Stimulated activated CD8-positive, alpha-beta memory T cell treated with anti-CD3 and anti-CD28 coated beads, Interleukin-12 subunit alpha, Interleukin-12 subunit beta, amount 100 ng/mL, for 24 hours (primary cell): Measurements from ENCODE around the gene GALNT2.

Experiments used
- DNase-seq: peaks from one replicate; pipeline ENCODE4 v3.0.0-alpha.2; 2020; ENCODE audit errors: extremely low read depth

Gene GALNT2

DNA sequence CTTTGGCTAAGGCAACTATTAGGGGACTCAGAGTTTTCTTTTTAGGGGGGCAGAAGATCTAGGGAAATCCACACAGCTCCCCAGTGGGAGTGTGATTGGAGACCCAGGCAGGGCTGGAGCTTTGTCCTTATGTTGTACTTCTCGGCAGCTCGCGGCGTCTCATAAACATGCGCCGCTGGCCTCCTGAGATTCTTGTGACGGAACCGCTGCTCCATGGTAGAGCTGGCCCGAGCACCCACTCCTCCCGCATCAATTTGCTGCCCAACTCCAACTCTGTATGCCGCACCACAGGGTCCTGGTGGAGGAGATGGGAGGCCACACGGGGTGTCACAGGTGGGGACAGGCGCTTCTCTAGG lies 143.9 kb downstream of the GALNT2 start:
- no peak for DNase-seq

DNA sequence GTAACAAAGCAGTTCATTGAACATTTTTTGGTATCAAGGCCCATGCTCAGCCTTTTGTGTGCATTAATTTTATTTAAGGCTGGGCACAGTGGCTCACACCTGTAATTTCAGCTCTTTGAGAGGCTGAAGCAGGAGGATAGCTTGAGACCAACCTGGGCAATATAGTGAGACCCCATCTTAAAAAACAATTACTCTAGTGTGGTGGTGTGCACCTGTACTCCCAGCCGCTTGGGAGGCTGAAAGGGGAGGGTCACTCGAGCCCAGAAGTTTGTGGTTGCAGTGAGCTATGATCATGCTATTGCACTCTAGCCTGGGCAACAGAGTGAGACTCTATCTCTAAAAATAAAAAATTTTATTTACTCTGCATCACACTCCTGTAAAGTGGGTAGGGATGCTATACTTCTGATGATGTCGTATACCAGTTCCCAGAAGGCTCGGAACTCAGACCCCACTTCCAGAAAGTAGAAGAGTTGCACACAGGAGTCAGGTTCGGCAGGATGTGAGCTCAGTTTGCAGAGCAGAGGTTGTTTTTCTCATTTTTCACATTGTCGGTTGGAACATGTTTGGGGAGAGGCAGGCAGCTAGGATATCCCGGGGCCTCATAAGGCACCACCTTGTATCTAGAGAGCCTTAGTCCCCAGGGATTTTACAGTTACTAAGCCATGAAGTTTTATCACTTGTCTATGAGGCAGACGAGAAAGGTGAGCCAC lies 144.6 kb downstream of the GALNT2 start:
- no peak for DNase-seq

DNA sequence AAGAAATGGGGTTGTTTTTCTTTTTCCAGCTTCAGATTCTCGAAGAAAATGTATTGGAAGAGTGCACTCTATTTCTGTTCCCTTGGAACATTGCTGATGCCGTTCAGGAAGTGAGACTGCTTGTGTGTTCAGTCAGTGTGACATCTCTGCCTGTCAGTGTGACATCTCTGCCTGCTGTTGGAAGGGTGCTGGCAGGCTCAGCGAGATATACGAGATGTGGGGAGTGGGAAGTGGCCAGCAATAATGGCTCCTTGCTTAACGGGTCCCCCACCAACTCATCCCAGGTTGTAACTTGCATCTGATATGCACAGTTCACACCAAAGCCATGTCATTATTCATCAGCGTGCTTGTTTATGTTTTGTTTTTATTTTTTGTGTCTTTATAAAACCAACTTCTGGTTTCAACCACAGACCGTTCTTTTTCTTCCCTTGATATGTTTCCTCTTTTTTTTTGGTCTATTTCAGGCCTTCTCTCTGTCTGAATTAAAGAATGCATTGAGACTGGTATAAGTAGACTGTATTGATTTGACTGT lies 145.4 kb downstream of the GALNT2 start:
- no peak for DNase-seq

DNA sequence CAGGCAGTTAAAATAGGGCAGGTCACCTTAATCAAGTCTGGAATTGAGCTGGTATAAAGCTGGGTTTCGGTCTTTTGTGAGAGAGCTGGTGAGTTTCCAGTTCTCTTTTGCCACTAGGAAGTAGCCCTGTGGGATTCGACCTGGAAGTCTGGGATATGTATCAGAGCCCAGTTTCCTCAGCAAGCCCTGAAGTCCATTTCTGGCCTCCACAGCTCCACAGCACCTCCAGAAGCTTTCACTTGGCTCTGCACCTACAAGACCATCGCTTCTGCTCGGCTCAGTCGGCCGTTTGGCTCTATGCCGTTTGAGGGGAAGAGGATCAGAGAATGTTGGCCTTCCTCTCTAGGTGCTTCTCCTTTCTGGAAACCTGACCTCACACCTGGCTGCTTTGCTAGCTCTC lies 148.0 kb downstream of the GALNT2 start:
- no peak for DNase-seq

DNA sequence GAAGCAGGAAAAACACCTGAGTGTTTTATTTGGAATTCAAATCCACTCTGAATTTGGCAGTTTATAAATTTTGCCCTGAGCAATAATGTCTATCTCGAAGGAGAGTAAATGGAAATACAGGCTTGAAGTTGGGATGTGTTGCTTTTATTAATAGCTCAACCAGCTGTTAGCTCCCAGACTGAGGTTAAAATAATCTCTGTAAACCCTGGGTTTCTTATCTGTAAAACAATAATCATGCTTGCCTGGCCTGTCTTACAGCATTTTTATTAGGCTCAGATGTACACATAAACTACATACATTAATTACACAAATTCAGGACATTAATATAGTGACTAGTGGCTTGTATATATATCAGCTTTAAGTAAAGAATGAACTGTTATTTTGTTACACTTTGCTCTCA lies 148.5 kb downstream of the GALNT2 start:
- DNase-seq = no peak

DNA sequence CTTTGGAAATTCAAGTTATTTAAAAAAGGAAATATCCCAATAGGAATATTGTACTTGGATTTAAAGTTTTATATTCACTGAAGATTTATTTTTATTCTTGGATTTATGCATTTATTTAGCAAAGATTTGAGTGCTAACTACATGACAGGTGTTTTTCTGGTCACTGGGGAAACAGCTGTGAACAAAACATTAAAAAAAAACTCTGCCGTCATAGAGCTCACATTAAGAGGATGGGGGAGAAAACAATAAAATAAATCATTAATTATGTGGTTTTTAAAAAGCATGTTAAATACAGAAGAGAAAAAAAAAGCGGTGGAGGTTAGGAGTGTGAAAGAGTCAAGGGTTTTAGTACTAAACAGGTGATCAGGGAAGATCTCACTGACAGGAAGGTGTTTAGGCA lies 149.9 kb downstream of the GALNT2 start:
- no peak for DNase-seq

DNA sequence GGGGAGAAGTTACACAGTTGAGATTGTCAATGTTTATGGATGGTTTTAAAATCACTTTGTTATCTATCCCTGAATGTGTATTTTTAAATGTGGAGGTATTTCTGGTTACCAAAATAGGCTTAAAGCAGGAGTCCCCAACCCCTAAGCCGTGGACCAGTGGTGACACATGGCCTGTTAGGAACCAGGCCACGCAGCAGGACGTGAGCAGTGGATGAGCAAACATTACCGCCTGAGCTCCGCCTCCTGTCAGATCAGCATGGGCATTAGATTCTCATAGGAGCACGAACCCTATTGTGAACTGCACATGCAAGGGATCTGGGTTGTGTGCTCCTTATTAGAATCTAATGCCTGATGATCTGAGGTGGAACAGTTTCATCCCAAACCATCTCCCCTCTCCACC lies 151.6 kb downstream of the GALNT2 start:
- no peak for DNase-seq

DNA sequence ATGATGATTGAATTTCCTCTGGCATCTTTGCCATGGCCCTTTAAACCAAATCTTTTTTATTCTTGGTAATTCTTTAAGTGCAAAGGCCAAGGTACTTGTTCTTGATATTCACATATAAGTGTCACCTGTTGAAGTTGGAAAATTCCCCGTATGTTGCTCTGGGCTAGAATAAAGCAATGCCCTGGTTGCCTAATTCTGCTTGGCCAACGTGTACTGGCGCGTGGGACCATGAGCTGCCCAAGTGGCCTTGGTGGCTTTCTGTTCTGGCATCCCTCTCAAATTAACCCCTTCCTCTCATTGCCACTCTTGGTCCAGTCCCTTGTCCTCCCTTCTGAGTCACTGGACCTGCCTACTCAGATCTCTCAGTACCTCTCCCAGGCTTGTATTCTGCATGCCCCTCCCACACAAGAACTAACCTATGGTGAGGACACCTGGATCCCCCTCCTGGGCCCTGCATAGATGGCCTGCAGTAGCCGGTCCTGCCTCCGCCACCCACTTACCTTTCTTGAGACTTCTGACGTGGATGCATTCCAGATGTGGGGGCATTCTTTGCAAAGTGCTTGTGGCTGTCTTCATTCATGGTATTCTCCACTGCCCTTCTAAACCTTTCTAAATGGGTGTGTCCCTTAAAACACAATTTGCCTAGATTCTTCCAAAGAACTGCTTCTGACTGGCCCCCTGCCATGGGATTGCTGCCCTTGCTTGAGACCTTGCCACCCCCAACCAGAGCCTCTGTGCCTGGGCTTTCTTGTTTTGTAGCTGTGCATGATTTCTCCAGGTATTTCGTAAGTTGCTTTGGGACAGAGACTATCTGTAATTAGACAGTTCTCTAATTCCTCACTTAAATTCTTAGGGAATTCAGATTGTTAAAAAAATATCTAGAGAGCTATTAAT lies 152.4 kb downstream of the GALNT2 start:
- no peak for DNase-seq

DNA sequence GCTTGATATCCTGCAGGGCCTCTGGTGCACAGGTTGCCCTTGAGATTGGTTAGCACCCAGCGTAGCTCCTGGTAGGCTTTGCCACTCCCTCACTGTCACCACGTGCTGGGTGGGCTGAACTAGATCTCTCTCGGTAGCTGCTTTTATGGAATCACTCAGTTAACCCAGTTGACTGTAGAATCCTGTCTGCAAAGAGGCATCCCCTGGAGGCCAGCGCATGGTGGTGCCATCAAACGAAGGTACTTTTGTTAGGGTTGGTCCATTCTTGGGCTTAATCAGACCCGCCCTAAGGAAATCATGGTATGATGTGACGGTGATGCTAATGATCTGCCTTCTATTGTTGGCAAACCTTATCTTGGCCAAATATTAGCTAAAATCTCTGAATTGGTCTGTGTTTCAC lies 153.4 kb downstream of the GALNT2 start:
- DNase-seq = no peak

DNA sequence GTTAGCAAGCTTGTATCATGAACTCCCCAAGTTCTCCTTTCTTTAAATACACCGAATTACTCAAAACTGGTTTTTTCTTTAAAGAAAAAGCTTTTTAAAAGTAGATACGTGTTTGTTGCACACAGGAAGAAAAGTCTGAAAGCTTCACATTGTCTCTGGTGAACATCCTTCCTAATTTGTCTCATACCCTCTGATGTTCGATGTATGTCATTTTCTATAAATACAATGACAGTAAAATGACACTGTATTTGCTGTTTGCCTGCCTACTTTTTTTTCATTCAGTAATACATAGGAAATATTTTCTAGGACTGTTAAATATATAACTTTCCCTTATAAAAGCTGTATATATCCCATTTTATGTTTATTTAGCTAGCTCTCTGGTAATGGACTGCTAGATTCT lies 153.9 kb downstream of the GALNT2 start:
- DNase-seq = no peak

DNA sequence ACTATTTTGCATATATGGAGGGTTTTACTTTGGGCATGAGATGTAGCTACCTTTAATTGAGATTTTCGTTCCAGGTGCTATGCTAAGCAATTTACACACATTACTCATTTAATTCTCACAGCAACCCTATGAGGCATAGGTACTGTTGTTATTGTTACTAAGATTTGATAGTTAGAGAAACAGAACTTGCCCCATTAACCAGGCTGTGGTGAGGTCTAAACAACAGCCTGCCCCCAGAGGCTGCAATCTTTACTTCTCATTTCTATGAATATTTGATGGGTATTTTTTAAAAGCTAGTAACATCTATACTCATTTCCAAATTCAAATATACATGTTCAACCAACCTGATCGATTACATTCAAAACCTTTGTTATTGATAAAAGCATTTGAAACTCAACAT lies 155.6 kb downstream of the GALNT2 start:
- no peak for DNase-seq

DNA sequence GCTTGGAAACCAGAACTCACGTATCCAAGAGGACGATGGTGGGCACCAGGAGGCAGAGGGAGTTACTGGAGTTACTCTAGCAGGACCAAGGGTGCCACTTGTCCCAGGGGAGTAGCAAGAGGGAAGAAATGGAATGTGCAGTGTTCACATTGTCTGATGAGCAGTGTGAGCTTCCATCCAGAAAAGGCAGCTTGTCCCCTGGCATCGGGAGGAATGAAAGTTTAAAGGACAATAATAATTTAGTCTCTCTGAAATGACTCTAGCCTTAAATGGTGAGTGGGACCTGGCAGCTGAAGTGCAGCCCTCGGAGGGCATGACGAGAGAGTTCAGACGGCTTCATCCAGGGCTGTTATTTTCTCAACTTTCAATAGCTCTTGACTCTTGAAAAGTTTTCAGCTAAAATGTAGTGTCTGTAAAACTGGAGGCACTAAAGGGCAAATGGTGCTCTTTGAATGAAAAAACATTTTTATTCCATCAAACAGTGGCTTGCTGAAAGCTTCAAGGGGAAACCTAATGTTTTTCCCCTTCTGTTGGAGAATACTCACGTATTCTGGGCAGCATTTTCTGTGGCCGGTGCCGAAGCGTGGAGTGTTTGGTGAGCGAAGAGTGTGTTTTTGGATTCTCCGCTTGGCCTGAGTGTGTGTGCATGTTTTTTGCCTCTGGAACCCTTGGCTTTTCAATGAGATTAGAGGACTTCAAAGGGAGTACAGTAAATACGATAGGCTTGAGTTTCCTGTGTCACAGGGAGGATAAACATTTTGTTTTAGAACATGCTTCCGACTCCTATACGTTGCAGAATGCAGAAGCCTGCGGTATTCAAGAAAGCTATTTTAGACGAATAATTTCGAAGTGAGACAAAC lies 157.3 kb downstream of the GALNT2 start:
- no peak for DNase-seq

DNA sequence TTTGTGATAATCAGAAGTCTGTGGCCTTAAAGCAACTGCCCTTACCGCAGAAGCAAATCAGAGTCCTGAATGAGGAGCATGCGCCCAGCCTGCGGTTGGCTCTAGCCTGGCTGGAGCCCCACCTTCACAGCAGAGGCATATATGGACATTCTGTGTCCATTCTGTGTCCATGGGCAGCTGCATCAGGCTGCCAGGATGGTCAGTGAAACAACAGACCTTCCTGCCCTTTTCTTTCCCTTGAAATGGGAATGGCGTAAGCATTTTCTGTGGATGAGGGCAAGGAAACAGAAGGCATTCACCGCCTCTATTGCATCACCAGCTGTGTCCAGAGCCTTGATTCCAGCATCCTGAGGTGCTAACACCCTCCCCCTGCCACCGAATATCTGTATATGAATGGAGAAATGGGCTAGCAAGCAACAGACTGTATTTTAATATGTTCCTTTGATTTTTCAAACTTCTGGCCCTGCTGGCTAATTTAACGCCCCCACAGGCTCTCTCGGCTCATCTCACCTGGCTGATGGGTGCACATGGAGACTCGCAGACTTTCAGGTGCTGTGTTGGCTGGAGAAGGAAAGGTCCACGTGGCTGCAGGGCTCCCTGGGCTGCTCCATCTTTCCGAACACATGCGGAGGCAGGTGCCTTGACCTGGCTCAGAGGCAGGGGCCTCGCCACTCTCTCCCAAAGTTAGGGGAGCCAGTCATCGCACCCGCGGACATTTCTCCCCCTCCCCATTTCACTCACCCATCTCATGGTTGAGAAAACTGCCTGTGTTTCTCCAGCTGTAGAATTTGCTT lies 159.2 kb downstream of the GALNT2 start:
- no peak for DNase-seq

DNA sequence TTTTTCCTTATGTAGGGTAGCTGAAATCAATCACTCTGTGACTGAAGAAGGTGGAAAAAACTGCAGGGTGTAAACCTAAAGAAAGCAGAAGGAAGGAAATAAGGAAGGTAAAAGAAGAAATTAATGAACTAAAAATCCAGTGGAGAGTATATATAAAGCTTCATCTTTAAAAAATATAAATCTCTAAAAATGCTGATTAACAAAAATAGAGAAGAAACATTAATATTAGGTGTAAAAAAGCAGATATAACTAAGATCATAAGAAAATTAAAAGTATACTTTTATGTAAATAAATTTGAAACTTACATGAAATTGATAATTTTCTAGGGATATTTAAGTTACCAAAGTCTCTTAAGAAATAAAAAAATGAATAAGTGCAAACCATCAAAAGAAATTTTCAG lies 159.8 kb downstream of the GALNT2 start:
- DNase-seq = no peak

DNA sequence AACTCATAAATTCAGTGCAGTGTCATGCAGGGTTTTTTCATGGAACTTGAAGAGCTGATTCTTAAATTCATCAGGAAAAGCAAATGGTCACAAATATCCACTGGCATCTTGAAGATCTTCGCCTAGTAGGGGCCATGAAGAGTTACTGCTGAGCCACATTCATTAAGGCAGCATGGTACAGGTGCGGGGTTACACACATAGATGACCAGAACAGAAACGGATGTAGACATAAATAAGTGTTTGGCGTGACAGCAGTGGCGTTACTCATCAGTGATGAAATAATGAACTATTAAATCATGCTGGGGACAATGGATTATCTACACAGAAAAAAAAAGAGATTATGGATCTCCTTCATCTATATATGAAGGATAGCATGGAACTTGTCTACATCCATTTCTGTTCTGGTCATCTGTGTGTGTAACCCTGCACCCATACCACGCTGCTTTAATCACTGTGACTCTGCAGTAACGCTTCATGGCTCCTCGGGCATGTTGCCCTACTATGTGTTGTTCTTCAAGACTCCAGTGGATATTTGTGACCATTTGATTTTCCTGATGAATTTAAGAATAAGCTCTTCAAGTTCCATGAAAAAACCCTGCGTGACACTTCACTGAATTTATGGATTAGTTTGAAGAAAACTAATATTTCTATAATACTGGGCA lies 161.3 kb downstream of the GALNT2 start:
- DNase-seq = no peak

DNA sequence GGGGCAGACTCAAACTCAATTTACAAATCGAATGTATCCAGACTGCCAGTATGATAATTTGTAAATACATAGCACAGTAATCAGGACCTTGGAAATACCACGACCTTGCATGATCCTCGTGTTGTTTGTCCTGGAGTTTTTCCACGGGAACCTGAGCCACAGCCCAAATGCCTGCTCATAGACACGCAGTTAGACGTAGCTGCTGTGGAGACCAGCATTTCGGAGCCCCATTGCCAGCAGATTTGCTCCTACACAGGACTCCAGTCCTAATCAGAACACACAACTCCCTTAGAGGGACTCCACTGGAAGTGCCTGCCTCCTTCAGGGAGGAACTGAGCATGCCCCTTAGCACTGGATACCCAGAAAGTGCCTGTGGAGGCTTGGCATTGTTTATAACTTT lies 163.2 kb downstream of the GALNT2 start:
- no peak for DNase-seq

DNA sequence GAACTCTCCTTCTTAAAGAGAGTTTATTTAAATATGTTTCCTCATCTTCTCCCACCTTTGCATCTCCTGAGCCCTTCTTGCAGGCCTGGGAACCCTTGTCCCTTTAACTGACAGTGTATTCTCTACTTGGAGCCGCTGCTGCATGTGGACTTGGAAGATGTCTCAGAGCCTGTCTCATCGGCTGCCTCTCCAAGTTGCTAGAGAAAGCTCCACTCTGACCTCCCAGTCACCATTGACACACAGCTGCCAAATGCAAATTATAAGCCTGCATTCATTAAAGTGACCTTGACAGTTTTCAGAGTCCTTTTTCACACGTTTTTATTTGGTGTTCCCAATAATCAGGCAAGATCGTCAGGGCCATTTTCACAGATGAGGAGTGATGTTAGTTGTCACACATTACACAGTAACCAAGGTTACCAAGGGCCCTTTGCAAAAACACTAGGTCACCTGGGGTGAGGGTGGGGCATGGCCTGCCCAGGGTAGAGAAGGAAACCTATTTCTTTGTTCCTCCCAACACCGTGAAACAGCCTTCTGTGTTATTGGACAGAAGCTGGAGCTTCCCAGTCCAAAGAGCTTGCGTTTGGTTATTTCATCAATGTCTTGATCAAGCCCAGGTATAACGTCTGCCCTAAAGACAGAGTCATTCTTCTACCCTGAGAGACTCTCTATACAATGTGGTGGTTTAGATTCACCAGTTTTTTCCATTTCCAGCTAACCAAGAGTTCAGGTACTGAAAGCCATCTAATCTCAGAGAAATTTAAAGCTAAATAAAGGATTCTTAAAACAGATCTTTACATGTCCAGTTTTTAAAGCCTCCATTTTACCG lies 164.1 kb downstream of the GALNT2 start:
- DNase-seq = no peak

DNA sequence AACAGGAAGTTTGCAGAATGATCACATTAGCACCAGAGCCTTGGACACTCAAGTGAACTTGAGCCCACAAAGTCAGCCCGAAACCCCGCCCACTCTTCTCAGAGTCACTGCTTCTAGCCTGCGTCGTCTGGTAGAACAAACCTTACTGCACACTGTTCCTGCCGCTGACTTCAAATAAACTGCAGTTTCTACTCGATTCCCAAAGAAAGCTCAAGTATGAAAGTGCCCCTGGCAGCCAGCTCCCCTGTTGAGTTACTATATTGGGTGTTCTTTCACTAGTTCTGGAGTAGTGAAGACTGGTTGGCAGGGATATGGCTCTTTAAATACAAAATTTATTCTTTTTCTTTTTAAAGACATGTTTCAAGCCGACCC lies 164.7 kb downstream of the GALNT2 start:
- DNase-seq = no peak

DNA sequence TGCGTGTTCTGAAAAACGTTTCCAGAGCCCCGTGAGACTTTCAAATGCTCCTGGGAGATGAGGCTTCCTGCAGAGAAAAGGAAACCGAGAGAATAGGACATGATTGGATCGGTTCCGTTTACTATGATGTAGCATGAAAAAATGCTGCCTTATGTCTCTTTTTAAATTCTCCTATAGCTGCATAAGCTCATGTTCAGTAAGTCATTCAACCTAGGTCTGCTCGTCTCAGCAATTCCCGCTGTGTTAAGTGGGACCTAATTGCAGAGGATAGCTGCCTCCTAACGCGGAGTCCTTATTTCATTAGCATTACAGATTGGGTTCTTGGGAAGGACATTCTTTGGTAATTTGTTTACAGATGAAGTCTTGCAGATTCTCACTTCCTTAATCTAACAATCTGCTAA lies 165.3 kb downstream of the GALNT2 start:
- DNase-seq = no peak

DNA sequence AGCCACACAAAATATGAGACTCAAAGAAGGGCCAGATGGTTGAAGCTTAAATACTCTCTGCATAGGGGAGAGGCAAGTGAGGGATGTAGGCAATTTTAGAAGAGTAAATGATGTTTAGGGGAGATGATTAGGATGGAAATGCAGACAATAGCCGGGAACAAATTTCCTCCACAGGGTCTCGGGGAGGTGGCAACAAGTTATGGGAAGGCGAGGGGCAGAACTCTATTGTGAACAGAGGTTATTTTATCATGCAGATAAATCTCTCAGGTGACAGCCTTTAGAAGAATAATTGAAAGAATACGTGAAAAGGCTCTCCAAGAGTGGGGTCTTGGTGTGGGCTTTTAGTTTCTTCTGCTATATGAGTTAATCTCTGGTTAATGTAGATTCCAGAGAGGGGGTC lies 166.7 kb downstream of the GALNT2 start:
- DNase-seq = no peak
